GM23248 (cell line): Measurements from ENCODE around the gene PRPF40B. TPM values are rescaled to one million over a fixed set of nuclear protein-coding genes. Genes with fewer than 3 reads are reported as not detected.

Source experiments
- DNase-seq: peaks from one replicate; pipeline ENCODE4 v3.0.0-alpha.2; 2015
- H2AFZ ChIP-seq: fragments of 200-600 bp; sonication (generic); 2 replicates; pipeline ENCODE4 v1.6.1; 2016; ENCODE audit warnings: antibody characterized with exemption
- H3F3A ChIP-seq: fragments of 200-600 bp; sonication (generic); 2 replicates; pipeline ENCODE4 v1.6.1; 2016; ENCODE audit warnings: mild to moderate bottlenecking, antibody characterized with exemption, mixed run types; ENCODE audit not compliant: insufficient read depth
- H3K27ac ChIP-seq: fragments of 200-600 bp; sonication (generic); 2 replicates; pipeline ENCODE4 v1.5.1; 2016; ENCODE audit warnings: mild to moderate bottlenecking
- H3K27me3 ChIP-seq: fragments of 200-600 bp; sonication (generic); replicated peaks from 2 replicates; pipeline ENCODE4 v1.6.1; 2016; ENCODE audit warnings: mild to moderate bottlenecking; ENCODE audit not compliant: insufficient read depth
- H3K36me3 ChIP-seq: fragments of 200-600 bp; sonication (generic); 2 replicates; pipeline ENCODE4 v1.6.1; 2016; ENCODE audit warnings: low read depth, mild to moderate bottlenecking
- H3K4me1 ChIP-seq: fragments of 200-600 bp; sonication (generic); 2 replicates; pipeline ENCODE4 v1.6.1; 2016; ENCODE audit warnings: mild to moderate bottlenecking; ENCODE audit not compliant: insufficient read depth
- H3K4me2 ChIP-seq: fragments of 200-600 bp; sonication (generic); one replicate; pipeline ENCODE4 v1.6.1; 2016; ENCODE audit warnings: mild to moderate bottlenecking; ENCODE audit not compliant: unreplicated experiment
- H3K4me3 ChIP-seq: fragments of 200-600 bp; sonication (generic); 2 replicates; pipeline ENCODE4 v1.5.1; 2016; ENCODE audit warnings: mild to moderate bottlenecking
- H3K79me2 ChIP-seq: fragments of 200-600 bp; sonication (generic); 2 replicates; pipeline ENCODE4 v1.6.1; 2016; ENCODE audit warnings: mild to moderate bottlenecking; ENCODE audit not compliant: insufficient read depth
- H3K9ac ChIP-seq: fragments of 200-600 bp; sonication (generic); 2 replicates; pipeline ENCODE4 v1.6.1; 2016; ENCODE audit warnings: mild to moderate bottlenecking
- H3K9me2 ChIP-seq: fragments of 200-600 bp; sonication (generic); 2 replicates; pipeline ENCODE4 v1.6.1; 2016; ENCODE audit warnings: mixed run types, mild to moderate bottlenecking, moderate library complexity; ENCODE audit not compliant: insufficient read depth
- H3K9me3 ChIP-seq: fragments of 200-600 bp; sonication (generic); one replicate; pipeline ENCODE4 v1.6.1; 2017; ENCODE audit warnings: low read depth
- H4K20me1 ChIP-seq: fragments of 200-600 bp; sonication (generic); 2 replicates; pipeline ENCODE4 v1.6.0; 2016; ENCODE audit not compliant: insufficient read depth
- EZH2 ChIP-seq: fragments of 200-600 bp; sonication (generic); IDR thresholded peaks from 2 replicates; pipeline ENCODE4 v1.6.1; 2018; ENCODE audit warnings: antibody characterized with exemption, mild to moderate bottlenecking; ENCODE audit not compliant: insufficient read depth, poor library complexity, severe bottlenecking
- EZH2phosphoT487 ChIP-seq: fragments of 200-600 bp; sonication (generic); IDR thresholded peaks from 2 replicates; pipeline ENCODE4 v1.6.1; 2018; ENCODE audit warnings: antibody characterized with exemption, moderate library complexity, mild to moderate bottlenecking, low read depth; ENCODE audit not compliant: insufficient read depth
- WGBS, 2 experiments: methylation state at CpG; one replicate each; pipeline ENCODE4 v1.1.6; 2015 to 2017; ENCODE audit warnings: low lambda C conversion rate in 2 of 2, low coverage in 1 of 2; ENCODE audit errors: missing lambda C conversion rate in 2 of 2; 5-methylcytosine and 5-hydroxymethylcytosine counted together
- in situ Hi-C: fragments of 300-500 bp; cut with MboI; formaldehyde crosslinking; loops from 2 replicates; pipeline ENCODE4 v1.15.0; 2020
- polyA plus RNA-seq: library from polyadenylated mRNA; unstranded; fragments of >200 nt; fragmentation: Nextera tagmentation; extraction: Ambion mirVana; gene quantifications from 2 replicates; pipeline ENCODE4 v1.2.1, GENCODE V29; 2016
- total RNA-seq: library from RNA; depleted of rRNA; stranded (reverse); fragments of >200 nt; shearing (Covaris generic); gene quantifications from 2 replicates; pipeline ENCODE4 v1.2.3, GENCODE V29; 2014

PRPF40B gene
- total and polyA plus RNA-seq, 2 experiments from 2014 or later = 9.9 to 11.6 TPM

- Histone ChIP-seq H3K4me3 (no peak overlapping the region), H3K9ac (no peak overlapping the region), H3K4me2 (no peak overlapping the region), H4K20me1 (no peaks in the 10 kb centered on the region), H3K4me1 (peaks cover 35% of the 10 kb centered on the region), H3K27me3 (no peaks in the 10 kb centered on the region), H3K9me3 (no peaks in the 10 kb centered on the region), H3F3A (peaks cover 14% of the 10 kb centered on the region; the same call in 1 of the 2 replicates), H3K27ac (no peak overlapping the region), H3K36me3 (no peaks in the 10 kb centered on the region), H3K79me2 (peaks cover 79% of the 10 kb centered on the region), H3K9me2 (no peaks in the 10 kb centered on the region), H2AFZ (no peak overlapping the region)
- TF ChIP-seq EZH2phosphoT487 (no peak), EZH2 (no peak)
- in situ Hi-C loops = no loop called here
- DNase-seq = no peak
- 95 to 96% methylated on average over 2 of the region's 2 CpGs for whole genome bisulfite sequencing, 2 experiments
Measured at GRCh38 chr12:49665384-49665783, 42.0 kb downstream of the PRPF40B start.

DNA sequence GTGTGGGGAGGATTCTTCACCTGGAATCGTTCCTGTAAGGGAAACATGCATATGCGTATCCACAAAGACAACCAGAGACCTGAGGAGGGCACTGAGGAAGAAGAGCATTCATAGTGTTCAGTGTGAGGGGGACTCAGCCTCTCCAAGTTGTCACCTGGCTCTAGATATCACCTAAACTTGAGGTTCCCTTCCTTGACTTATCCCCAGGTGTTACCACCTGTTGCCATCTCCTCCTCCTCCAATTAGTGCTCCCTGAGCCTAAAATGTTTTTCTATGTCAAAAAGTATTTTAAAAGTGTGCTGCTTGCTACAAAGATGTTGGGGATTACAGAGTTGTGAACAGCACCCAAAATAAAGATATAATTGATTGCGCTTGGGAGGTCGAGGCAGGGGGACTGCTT lies 42.8 kb downstream of the PRPF40B start:
- no peaks in the 10 kb centered on the region for H3K27me3 ChIP-seq
- in situ Hi-C loops = no loop called here
- peaks cover 87% of the 10 kb centered on the region for H3K79me2 ChIP-seq
- H3F3A ChIP-seq = peaks cover 14% of the 10 kb centered on the region; the same call in 1 of the 2 replicates
- no peaks in the 10 kb centered on the region for H3K36me3 ChIP-seq
- no peak overlapping the region for H3K4me3 ChIP-seq
- no peak overlapping the region for H3K4me2 ChIP-seq
- peaks cover 35% of the 10 kb centered on the region for H3K4me1 ChIP-seq
- no peaks in the 10 kb centered on the region for H4K20me1 ChIP-seq
- DNase-seq = no peak
- WGBS, 2 experiments = 95 to 99% methylated on average over 4 of the region's 4 CpGs
- no peak overlapping the region for H2AFZ ChIP-seq
- H3K9ac ChIP-seq = no peak overlapping the region
- H3K27ac ChIP-seq = no peak overlapping the region
- no peaks in the 10 kb centered on the region for H3K9me2 ChIP-seq
- no peak for TF ChIP-seq EZH2
- H3K9me3 ChIP-seq = no peaks in the 10 kb centered on the region

GRCh38 chr12:49667325-49668090 lies 44.1 kb downstream of the PRPF40B start:
- WGBS, 2 experiments = 64 to 67% methylated on average over 2 of the region's 2 CpGs
- peak; percentile 84 for DNase-seq
- H2AFZ ChIP-seq = no peak overlapping the region
- no peaks in the 10 kb centered on the region for H3K27me3 ChIP-seq
- peak overlapping the region; percentile 40 for H3K27ac ChIP-seq
- no peaks in the 10 kb centered on the region for H3K9me3 ChIP-seq
- H3K4me1 ChIP-seq = peaks cover 33% of the 10 kb centered on the region
- in situ Hi-C loops = no loop called here
- peak overlapping the region; percentile 7 for H3K4me2 ChIP-seq
- H3K4me3 ChIP-seq = no peak overlapping the region
- no peaks in the 10 kb centered on the region for H3K9me2 ChIP-seq
- peaks cover 88% of the 10 kb centered on the region for H3K79me2 ChIP-seq
- TF ChIP-seq EZH2phosphoT487 (no peak), EZH2 (no peak)
- H3K9ac ChIP-seq = 0 out of 2 replicates have a peak overlapping the region, but pooled peaks have one; percentile 2
- no peaks in the 10 kb centered on the region for H3K36me3 ChIP-seq
- H3F3A ChIP-seq = peaks cover 11% of the 10 kb centered on the region; the same call in 1 of the 2 replicates
- H4K20me1 ChIP-seq = no peaks in the 10 kb centered on the region

DNA sequence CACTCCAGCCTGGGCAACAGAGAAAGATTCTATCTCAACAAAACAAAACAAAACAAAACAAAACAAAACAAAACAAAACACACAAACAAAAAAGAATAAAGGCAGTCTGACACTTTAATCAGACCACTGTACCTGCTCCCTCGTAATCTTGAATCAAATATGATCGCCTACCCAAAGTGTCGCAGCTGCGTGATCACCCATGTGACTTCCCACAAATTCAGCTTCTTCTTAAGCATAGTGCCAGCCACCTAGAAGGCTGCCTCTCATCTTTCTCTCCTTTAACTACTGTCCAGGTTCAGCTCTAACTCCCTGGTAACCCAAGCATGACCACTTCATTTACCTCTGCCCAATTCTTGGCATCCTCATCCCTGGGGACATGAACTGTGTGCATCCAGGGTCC lies 46.4 kb downstream of the PRPF40B start:
- no peaks in the 10 kb centered on the region for H4K20me1 ChIP-seq
- no peaks in the 10 kb centered on the region for H3K36me3 ChIP-seq
- H3K9me2 ChIP-seq = no peaks in the 10 kb centered on the region
- H3K27me3 ChIP-seq = no peaks in the 10 kb centered on the region
- H3K27ac ChIP-seq = no peak overlapping the region
- WGBS, 2 experiments = 96 to 99% methylated on average over 4 of the region's 4 CpGs
- peaks cover 82% of the 10 kb centered on the region for H3K79me2 ChIP-seq
- peaks cover 26% of the 10 kb centered on the region for H3F3A ChIP-seq
- H3K4me2 ChIP-seq = no peak overlapping the region
- H3K4me1 ChIP-seq = peaks cover 34% of the 10 kb centered on the region
- TF ChIP-seq EZH2 (no peak), EZH2phosphoT487 (no peak)
- DNase-seq = no peak
- no peak overlapping the region for H3K9ac ChIP-seq
- in situ Hi-C loops = no loop called here
- no peaks in the 10 kb centered on the region for H3K9me3 ChIP-seq
- H3K4me3 ChIP-seq = no peak overlapping the region
- no peak overlapping the region for H2AFZ ChIP-seq
